Measurements from ENCODE around the gene AMOTL1.

DNA sequence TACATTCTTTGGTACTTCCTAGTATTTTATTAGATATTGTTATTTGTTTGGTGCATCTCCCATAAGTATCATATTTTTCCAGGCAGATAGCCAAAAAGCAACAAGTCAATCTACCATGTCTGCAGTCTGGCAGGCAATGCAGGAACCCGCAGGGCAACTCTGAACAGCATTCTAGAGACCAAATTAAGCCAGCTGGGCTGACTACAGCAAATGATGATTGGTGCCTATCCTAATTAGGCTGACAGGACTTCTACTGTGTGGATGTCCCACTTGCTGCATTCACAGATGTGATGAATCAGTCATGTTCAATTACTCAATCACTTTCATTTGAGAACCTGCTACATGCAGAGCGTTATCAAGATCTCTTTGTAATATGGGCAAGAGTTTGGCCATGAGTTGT, 40.3 kb upstream of the AMOTL1 start:
- TF ChIP-seq GATA2 (IDR thresholded peaks at IDR 0.05; ENCODE audit: low read depth, low read length) (no peak), GATA3 (IDR thresholded peaks at IDR 0.05; ENCODE audit: low read depth, low read length) (no peak)

Data from SH-SY5Y (cell line).